ENCODE data around the gene AXIN2. TPM values are rescaled to one million over a fixed set of nuclear protein-coding genes. Genes with fewer than 3 reads are reported as not detected.

Gene AXIN2
- total RNA-seq, 1 experiment from 2014 or later: 10.7 TPM

DNA sequence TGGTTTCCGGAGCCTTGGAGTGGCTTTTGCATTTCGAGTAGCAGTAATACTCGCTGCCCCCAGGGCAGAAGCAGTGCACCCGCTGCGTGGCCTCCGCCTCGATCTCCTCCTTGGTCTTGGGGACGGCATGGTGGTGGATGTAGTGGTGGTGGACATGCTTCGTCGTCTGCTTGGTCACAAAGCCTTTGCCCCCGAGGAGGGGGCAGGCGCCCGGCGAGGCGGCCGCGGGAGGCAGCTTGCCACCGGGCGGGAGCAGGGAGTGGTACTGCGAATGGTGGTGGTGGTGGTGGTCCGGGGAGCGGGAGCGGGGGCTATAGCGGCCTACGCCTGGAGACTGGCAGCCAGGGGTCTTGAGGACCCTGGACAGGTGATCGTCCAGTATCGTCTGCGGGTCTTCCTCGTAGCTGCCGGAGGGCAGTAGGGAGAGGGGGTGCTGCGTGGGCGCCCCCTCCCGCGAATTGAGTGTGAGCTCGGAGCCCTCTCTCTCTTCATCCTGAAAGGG is 24.1 kb downstream of the AXIN2 start:
- intact Hi-C loops (cut with micrococcal nuclease; ENCODE audit: unreplicated experiment): no loop called here
- CTCF ChIA-PET: no interaction called here

DNA sequence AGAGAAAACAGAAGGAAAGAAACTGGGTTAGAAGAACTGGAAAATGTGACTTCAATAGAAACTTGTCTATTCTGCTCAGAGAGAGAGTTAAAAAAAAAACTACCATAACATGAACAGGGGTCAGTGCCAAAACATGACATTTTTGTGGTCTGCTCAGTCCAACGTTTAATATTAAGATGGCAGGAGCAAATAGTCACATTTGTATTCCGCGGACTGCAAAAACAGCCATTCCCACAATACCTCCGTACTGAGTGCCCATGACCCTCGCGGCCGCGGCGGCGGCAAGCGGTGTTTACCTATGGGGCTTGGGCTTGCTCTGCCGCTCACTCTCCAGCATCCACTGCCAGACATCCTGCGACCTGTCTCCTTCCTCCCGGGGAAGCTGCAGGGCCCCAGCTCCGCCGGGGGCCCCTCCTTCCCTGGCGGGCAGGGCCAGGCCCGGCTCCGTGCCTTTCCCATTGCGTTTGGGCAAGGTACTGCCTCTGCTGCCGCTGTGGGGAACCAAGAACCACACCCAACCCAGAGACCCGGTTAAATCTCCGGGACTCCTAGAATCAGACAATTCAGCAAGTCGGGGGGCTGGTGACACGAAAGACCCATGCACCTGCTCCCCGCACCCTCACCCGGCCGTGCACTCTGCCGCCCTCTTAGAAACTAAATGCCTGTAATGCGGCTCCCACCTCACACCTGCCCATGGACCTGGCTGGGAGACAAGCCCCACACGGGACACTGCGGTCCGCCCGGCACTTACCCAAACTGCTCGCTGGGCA is 24.7 kb downstream of the AXIN2 start:
- POLR2A ChIA-PET (ENCODE audit: low non-redundant PET): no interaction called here
- BruUV-seq (replicated peaks): no TSS peak
- no peak overlapping the region for H3K27ac ChIP-seq (ENCODE audit: low read depth, low read length, poor library complexity, severe bottlenecking)
- H3K36me3 ChIP-seq (ENCODE audit: insufficient read depth, low read length, poor library complexity, severe bottlenecking): peaks cover 6% of the 10 kb centered on the region
- peaks cover 16% of the 10 kb centered on the region for H3K4me1 ChIP-seq (ENCODE audit: insufficient read depth, low read length, poor library complexity, severe bottlenecking)
- DNase-seq (ENCODE audit: low spot score): no peak
- H3K9me3 ChIP-seq (ENCODE audit: low read depth, low read length, poor library complexity, severe bottlenecking): no peaks in the 10 kb centered on the region
- CTCF ChIA-PET: no interaction called here
- TF ChIP-seq, protein P1, sequence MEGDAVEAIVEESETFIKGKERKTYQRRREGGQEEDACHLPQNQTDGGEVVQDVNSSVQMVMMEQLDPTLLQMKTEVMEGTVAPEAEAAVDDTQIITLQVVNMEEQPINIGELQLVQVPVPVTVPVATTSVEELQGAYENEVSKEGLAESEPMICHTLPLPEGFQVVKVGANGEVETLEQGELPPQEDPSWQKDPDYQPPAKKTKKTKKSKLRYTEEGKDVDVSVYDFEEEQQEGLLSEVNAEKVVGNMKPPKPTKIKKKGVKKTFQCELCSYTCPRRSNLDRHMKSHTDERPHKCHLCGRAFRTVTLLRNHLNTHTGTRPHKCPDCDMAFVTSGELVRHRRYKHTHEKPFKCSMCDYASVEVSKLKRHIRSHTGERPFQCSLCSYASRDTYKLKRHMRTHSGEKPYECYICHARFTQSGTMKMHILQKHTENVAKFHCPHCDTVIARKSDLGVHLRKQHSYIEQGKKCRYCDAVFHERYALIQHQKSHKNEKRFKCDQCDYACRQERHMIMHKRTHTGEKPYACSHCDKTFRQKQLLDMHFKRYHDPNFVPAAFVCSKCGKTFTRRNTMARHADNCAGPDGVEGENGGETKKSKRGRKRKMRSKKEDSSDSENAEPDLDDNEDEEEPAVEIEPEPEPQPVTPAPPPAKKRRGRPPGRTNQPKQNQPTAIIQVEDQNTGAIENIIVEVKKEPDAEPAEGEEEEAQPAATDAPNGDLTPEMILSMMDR (conservative IDR thresholded peaks at IDR 0.05; ENCODE audit: low read depth, low read length): no peak
- TF ChIP-seq EZH2 (IDR thresholded peaks at IDR 0.05; ENCODE audit: borderline replicate concordance, low read depth, low read length, poor library complexity, severe bottlenecking): no peak
- intact Hi-C loops (cut with micrococcal nuclease; ENCODE audit: unreplicated experiment): no loop called here
- H3K27me3 ChIP-seq (replicated peaks; ENCODE audit: insufficient read depth, low read depth, low read length, poor library complexity): no peaks in the 10 kb centered on the region
- H3K4me3 ChIP-seq (ENCODE audit: low read depth, low read length, poor library complexity, severe bottlenecking): no peak overlapping the region

More for the DNA sequence above, 24.1 kb downstream of the AXIN2 start:
- peaks cover 6% of the 10 kb centered on the region for H3K36me3 ChIP-seq (ENCODE audit: insufficient read depth, low read length, poor library complexity, severe bottlenecking)
- no peak for DNase-seq (ENCODE audit: low spot score)
- no TSS peak for BruUV-seq (replicated peaks)
- no peaks in the 10 kb centered on the region for H3K9me3 ChIP-seq (ENCODE audit: low read depth, low read length, poor library complexity, severe bottlenecking)
- TF ChIP-seq EZH2 (IDR thresholded peaks at IDR 0.05; ENCODE audit: borderline replicate concordance, low read depth, low read length, poor library complexity, severe bottlenecking): no peak
- TF ChIP-seq, protein P1 (conservative IDR thresholded peaks at IDR 0.05; ENCODE audit: low read depth, low read length): no peak
- POLR2A ChIA-PET (ENCODE audit: low non-redundant PET): no interaction called here
- H3K4me1 ChIP-seq (ENCODE audit: insufficient read depth, low read length, poor library complexity, severe bottlenecking): peaks cover 16% of the 10 kb centered on the region
- no peak overlapping the region for H3K4me3 ChIP-seq (ENCODE audit: low read depth, low read length, poor library complexity, severe bottlenecking)
- H3K27me3 ChIP-seq (replicated peaks; ENCODE audit: insufficient read depth, low read depth, low read length, poor library complexity): no peaks in the 10 kb centered on the region
- H3K27ac ChIP-seq (ENCODE audit: low read depth, low read length, poor library complexity, severe bottlenecking): no peak overlapping the region

DNA sequence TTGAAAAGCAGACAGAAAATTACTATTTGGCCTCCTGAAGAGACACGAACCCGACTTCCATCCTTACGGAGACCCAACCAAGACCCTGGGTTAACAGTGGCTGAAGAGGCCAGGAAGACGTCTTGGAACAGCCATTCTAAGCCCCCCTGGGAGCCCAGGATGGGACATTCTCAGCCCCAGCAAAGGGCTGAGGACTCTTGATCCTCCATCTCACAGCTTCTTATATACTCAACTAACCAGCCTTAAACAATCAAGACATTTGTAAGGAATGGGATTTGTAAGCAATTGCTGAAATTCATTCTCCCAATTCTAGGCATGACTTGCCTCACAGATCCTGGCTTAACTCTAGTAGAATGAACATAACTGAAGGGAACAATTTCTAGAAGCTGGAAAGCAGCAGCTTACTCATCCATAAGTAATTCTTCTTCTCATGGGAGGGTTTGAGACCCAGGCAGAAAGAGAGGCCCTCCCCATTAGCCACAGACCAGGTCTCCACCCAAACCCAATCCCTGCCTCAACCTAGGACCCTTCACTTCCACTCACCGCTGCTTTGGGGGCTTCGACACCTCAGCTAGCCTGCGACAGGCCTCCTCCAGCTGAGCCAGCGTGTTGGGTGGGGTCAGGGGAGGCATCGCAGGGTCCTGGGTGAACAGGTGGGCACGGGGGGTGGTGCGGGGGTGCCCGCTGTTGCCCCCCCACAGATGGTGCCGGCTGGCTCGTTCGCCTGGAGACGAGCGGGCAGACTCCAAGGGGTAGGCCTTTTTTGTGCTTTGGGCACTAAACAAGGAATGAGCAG is 25.5 kb downstream of the AXIN2 start:
- H3K4me1 ChIP-seq (ENCODE audit: insufficient read depth, low read length, poor library complexity, severe bottlenecking): peaks cover 21% of the 10 kb centered on the region
- no peak for TF ChIP-seq EZH2 (IDR thresholded peaks at IDR 0.05; ENCODE audit: borderline replicate concordance, low read depth, low read length, poor library complexity, severe bottlenecking)
- TF ChIP-seq, protein P1 (conservative IDR thresholded peaks at IDR 0.05; ENCODE audit: low read depth, low read length): no peak
- no peak overlapping the region for H3K4me3 ChIP-seq (ENCODE audit: low read depth, low read length, poor library complexity, severe bottlenecking)
- no TSS peak for BruUV-seq (replicated peaks)
- H3K27ac ChIP-seq (ENCODE audit: low read depth, low read length, poor library complexity, severe bottlenecking): no peak overlapping the region
- H3K9me3 ChIP-seq (ENCODE audit: low read depth, low read length, poor library complexity, severe bottlenecking): no peaks in the 10 kb centered on the region
- intact Hi-C loops (cut with micrococcal nuclease; ENCODE audit: unreplicated experiment): no loop called here
- DNase-seq (ENCODE audit: low spot score): no peak
- CTCF ChIA-PET: no interaction called here
- H3K36me3 ChIP-seq (ENCODE audit: insufficient read depth, low read length, poor library complexity, severe bottlenecking): peaks cover 6% of the 10 kb centered on the region
- POLR2A ChIA-PET (ENCODE audit: low non-redundant PET): no interaction called here
- H3K27me3 ChIP-seq (replicated peaks; ENCODE audit: insufficient read depth, low read depth, low read length, poor library complexity): no peaks in the 10 kb centered on the region
